Measurements from ENCODE around the gene JMJD4.
A peak's percentile ranks its signal among the peaks of the same experiment; 100 is the strongest.
"Not testable (repeated sequence)": the region's sequence is repeated elsewhere in the genome, so short reads cannot be mapped to it uniquely, and the experiment has no call there.

Gene JMJD4

GRCh38 chr1:227733751-227734545 lies 1.2 kb downstream of the JMJD4 start:
- no peak for DNase-seq (ENCODE audit: low read depth in 4 of 4, low spot score in 1 of 4)

DNA sequence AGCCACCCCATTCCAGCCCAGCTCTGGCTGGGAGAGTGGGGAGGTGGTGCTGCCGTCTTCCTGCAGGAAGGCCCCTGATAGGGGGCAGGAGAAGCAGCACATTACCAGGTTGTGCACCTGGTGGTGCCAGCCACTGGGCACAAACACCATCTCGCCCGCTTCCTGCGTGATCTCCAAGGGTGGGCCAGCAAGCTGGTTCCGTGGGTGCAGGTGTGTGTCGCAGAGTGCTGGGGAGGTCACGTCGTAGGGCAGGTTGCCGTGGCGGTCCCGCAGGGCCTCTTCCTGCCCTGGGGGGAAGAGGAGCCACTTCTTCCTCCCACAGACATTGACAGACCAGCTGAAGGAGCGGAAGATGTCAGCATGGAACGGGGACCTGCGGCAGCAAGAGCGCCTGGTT lies 1.8 kb downstream of the JMJD4 start:
- DNase-seq (ENCODE audit: low read depth in 4 of 4, low spot score in 1 of 4), result no peak

DNA sequence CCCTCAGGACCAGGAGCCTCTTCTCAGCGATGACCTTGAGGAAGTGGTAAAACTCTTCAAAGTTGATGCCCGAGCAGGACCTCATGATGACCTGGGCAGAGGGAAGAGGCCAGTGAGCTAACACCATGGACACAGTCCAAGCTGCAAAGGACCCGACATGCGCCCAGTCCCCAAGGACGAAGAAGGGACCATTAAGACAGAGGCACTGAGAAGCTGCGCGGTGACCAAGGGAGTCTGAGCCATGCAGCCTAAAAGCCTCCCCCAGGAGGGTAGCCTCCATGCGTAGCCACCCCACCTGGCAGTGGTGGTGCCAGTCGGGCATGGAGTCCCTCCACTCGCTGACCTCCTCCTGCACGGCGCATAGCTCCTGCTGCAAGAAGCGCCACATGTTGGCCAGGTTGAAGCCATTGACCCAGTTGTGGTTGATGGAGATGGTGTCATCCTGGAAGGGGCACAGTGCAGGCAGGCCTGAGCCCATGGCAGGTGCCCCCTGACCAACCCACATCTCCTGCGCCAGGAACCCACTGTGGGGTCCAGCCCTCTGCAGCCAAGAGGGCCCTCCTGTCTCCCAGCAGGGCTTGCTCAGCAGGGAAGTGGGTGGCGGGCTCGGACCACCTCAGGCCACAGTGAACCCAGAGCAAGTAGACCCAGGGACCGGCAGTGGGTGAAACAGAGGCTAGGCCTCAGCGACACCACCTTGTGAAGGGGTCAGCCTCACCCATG lies 2.4 kb downstream of the JMJD4 start:
- no peak for DNase-seq (ENCODE audit: low read depth in 4 of 4, low spot score in 1 of 4)

- no peak for DNase-seq (ENCODE audit: low read depth in 4 of 4, low spot score in 1 of 4)
Observed at GRCh38 chr1:227731696-227732585, 3.2 kb downstream of the JMJD4 start.

GRCh38 chr1:227731241-227731677 lies 3.8 kb downstream of the JMJD4 start:
- DNase-seq (ENCODE audit: low read depth in 4 of 4, low spot score in 1 of 4), result no peak

GRCh38 chr1:227730630-227731151 lies 4.4 kb downstream of the JMJD4 start:
- no peak for DNase-seq (ENCODE audit: low read depth in 4 of 4, low spot score in 1 of 4)

GRCh38 chr1:227729881-227730629 lies 5.0 kb downstream of the JMJD4 start:
- DNase-seq (ENCODE audit: low read depth in 4 of 4, low spot score in 1 of 4), result no peak

DNA sequence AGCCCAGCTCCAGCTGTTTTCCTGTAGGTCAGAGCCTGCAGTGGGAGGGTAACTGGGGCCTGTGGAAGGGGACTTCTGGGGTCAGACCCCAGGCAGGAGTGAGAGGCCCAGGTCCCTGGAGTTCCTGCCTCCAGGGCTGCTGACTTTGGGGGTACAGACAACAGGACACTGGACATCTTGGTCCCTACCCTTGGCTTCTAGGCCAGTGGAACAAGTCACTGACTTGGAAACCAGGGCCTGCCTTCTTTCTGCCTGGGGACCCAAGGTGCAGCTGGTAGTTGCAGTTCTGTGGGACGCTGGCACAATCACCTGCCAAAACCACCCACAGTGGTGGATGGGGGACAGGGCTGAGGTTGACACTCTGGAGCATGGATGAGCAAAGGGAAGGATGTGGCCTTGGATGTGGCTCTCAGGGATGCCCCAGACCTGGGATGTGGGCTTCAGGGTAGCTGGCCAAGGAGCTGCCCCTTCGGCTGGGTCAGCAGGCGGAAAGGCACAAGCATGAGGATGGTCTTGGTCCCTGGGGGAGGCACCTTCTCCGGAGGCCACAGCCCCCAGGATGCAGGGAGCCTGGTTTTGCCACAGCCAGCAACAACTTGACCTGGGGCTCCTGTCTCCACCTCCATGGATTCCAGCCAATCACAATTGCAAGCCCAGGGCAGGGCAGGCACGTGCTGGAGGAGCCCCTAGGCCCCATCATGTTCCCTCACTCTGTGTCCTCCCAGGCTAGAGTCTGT lies 5.8 kb downstream of the JMJD4 start:
- DNase-seq (ENCODE audit: low read depth in 4 of 4, low spot score in 1 of 4), result no peak

DNA sequence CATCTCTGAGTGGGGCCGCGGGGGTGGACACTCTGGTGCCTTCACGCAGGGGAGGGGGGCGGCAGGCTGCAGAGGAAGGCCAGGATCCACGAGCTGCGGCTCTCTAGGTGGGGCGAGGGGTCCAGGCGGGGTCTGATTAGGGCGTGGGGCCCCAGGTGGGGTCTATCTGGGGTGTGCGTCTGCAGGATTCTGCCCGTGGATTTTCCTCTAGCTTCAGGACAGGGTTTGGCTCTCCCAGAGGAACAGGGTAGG lies 6.3 kb downstream of the JMJD4 start:
- no peak for DNase-seq (ENCODE audit: low read depth in 4 of 4, low spot score in 1 of 4)

- peak; percentile 40 to 68 (median 57) for DNase-seq (ENCODE audit: low read depth in 4 of 4, low spot score in 1 of 4)
Observed at GRCh38 chr1:227728059-227728891, 6.8 kb downstream of the JMJD4 start.

DNA sequence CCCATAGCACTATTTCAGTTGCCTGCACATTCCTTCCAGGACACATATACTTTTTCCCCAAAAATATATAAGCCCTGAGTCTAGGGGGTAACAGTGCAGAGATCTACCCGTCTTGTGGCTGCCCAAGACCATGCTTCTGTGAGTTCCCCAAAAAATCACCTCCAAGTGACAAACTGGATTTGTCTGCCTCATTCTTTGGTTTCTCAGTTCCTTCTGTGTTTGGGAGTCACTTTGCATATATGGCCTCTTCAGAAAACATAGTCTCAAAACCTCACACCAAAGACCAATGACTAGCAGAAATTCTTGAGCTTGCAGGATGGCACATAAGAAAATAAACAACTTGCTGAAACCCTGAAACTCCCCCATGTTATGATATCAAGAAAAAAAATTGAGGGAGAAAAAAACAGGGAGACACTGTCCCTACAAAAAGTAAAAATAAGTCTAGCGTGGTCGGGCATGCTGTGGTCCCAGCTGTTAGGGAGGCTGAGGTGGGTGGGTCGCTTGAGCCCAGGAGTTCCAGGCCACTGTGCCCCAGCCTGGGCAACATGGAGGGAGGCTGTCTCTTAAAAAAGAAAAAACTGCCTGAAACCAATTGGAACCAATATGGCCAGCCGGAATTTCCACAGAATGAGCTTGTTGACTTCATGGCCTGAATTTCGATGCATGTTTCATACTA lies 8.0 kb downstream of the JMJD4 start:
- no peak for DNase-seq (ENCODE audit: low read depth in 4 of 4, low spot score in 1 of 4)

DNA sequence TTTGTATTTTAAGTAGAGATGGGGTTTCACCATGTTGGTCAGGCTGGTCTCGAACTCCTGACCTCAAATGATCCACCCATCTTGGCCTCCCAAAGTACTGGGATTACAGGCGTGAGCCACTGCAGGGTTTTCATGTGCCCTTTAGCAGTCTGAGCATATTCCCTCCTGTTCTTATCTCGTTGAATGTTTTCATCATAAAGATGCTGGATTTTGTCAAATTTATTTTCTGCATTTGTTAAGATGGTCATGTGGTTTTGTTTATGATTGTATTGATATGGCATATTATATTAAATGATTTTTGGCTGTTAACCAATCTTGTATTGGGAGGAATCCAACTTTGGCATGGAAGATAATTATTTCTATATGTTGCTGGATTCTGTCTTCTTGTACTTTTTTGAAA lies 8.8 kb downstream of the JMJD4 start:
- no peak for DNase-seq (ENCODE audit: low read depth in 4 of 4, low spot score in 1 of 4)

DNA sequence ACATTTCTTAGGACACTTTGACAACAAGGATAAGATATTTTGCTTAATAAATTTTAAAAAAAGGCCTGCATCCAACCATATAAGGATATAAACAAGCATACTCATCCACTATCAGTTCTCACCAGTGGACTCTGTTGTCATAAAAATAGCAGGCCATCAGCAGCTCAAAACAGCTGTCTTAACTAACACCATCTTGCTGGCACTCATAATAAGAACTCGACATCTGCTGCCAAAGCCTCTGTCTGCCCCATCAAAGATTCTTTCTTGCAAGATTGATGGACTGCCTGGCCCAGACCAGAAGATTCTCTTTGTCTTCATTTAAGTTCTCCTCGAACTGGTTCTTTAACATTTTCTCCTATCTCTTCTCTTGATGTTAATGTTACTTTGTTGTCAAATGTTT lies 10.1 kb downstream of the JMJD4 start:
- no peak for DNase-seq (ENCODE audit: low read depth in 4 of 4, low spot score in 1 of 4)

DNA sequence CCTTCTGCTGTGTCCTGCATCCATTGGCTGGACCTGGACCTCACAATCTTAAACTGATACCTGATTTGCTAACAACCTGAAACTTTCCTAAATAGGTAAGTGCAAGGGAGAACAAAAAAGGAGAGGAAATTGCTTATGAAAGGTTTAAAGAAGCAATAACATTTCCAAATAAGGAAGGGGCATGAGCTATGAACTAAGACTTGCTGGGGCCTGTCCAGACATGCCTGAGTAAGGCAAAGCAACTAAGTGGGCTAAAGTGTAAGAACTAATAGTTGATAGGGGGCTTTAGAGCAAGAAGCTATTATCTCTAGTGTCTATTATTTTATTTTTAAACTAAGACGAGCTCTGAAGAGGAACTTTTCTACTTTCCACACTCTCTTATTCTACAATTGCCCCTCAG lies 11.6 kb downstream of the JMJD4 start:
- no peak for DNase-seq (ENCODE audit: low read depth in 4 of 4, low spot score in 1 of 4)

DNA sequence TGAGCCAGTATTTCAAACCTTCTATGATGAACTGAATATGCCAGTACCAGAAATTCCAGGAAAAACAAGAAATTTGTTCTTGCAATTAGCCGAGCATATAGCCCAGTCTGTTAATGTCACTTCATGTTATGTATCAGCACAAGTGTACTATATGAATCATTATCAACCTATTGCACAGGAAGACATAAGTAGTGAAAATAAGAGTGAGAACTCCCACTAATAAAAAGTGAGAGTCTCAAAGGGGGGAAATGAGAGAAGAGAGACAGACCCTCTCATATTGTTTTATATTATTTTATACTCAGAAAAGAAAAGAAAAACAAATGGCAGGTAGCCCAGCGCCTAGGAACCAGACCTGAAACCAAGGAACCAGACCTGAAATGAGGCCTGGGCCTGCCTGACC lies 16.2 kb downstream of the JMJD4 start:
- DNase-seq (ENCODE audit: low read depth in 4 of 4, low spot score in 1 of 4), result no peak

DNA sequence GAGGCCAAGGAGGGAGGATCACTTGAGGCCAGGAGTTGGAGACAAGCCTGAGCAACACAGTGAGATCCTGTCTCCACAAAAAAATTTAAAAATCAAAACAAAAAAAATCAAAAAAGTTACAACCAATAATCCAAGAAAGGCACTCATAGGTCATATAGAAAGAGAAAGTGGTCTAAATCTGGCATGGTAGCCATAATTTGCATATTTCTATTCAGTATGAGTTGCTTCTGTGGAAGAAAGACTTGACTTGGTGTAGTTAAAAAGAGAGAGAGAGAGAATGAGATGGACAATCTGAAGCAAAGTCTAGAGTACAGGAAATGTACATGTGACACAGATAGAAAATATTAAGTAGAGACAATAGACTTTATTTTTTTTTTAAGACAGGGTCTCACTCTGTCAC lies 22.5 kb downstream of the JMJD4 start:
- DNase-seq (ENCODE audit: low read depth in 4 of 4, low spot score in 1 of 4), result no peak

DNA sequence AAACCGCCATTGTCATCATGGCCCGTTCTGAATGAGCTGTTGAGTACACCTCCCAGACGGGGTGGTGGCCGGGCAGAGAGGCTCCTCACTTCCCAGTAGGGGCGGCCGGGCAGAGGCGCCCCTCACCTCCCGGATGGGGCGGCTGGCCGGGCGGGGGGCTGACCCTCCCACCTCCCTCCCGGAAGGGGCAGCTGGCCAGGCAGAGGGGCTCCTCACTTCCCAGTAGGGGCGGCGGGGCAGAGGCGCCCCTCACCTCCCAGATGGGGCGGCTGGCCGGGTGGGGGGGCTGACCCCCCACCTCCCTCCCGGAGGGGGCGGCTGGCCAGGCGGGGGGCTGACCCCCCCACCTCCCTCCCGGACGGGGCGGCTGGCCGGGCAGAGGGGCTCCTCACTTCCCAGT lies 24.6 kb downstream of the JMJD4 start:
- DNase-seq (ENCODE audit: low read depth in 4 of 4, low spot score in 1 of 4), result not testable (repeated sequence)

DNA sequence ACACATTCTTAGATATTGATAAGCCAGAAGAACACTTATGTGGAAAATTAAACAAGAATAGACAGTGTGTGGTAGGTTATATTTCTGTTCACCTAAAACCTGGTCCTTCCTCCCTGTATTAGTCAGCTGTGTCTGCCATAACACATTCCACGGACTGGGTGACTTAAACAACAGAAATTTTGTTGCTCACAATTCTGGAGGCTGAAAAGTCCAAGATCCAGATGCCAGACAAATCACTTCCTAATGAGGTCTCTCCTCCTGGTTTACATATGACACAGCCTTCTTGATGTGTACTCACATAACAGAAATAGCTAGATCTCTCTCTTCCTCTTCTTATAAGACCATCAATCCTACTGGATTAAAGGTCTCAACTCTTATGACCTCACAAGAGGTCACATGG lies 25.7 kb downstream of the JMJD4 start:
- no peak for DNase-seq (ENCODE audit: low read depth in 4 of 4, low spot score in 1 of 4)

DNA sequence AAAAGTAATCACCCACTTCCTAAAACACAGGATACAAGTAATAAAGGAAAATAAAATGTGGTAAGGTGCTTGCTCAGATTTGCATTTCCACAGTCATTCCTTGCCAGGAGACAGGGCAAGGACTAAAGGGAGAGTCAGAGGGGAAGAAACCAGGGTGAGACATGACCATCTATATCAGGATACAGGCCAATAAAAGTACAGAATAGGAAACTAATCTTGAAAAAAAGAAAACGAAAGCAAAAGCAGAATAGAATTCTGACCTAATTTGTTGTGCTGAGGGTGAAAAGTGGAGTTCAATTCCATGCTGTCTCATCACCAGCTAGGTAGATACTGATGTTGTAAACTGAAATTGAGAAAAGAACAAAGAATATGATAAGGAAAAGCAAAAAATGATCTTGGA lies 27.3 kb downstream of the JMJD4 start:
- no peak for DNase-seq (ENCODE audit: low read depth in 4 of 4, low spot score in 1 of 4)
